ACHN (cell line): Measurements from ENCODE around the gene ATF7IP2.

Experiments
- DNase-seq: peaks from one replicate; pipeline ENCODE4 v3.0.0-alpha.2; 2015
- in situ Hi-C: cut with HindIII; loops from 2 replicates; pipeline ENCODE4 v1.10.0; 2017; ENCODE audit warnings: low sequenced_read_pairs, low pct_ligation_motif_present, low pct_unique_long_range_greater_than_20kb

ATF7IP2 gene

GRCh38 chr16:10521681-10522274, 135.9 kb downstream of the ATF7IP2 start:
- peak; percentile 78 for DNase-seq
- in situ Hi-C loops: loop anchor here (25.0 kb wide), 2 partner anchors 209 to 216 kb away; partner anchors contain the start of gene NUBP1

- in situ Hi-C loops: loop anchor here (25.0 kb wide), 2 partner anchors 211 to 214 kb away; partner anchors contain the start of gene NUBP1
- no peak for DNase-seq
These were observed 137.1 kb downstream of the ATF7IP2 start for GRCh38 chr16:10522966-10523365.

GRCh38 chr16:10525214-10525825, 139.5 kb downstream of the ATF7IP2 start:
- DNase-seq: no peak
- in situ Hi-C loops: no loop called here

GRCh38 chr16:10526962-10527361, 141.1 kb downstream of the ATF7IP2 start:
- in situ Hi-C loops: no loop called here
- DNase-seq: no peak

- in situ Hi-C loops: no loop called here
- DNase-seq: no peak
These were observed 142.8 kb downstream of the ATF7IP2 start for GRCh38 chr16:10528635-10529034.

GRCh38 chr16:10529895-10530669, 144.2 kb downstream of the ATF7IP2 start:
- in situ Hi-C loops: no loop called here
- DNase-seq: no peak

GRCh38 chr16:10530685-10531084, 144.8 kb downstream of the ATF7IP2 start:
- no peak for DNase-seq
- in situ Hi-C loops: no loop called here

GRCh38 chr16:10531582-10531981, 145.7 kb downstream of the ATF7IP2 start:
- in situ Hi-C loops: no loop called here

More at GRCh38 chr16:10531582-10531981, 145.7 kb downstream of the ATF7IP2 start:
- no peak for DNase-seq
